ENCODE measurements around the gene UBR2. TPM values are rescaled to one million over a fixed set of nuclear protein-coding genes. Genes with fewer than 3 reads are reported as not detected.
"Not testable (repeated sequence)": the region's sequence is repeated elsewhere in the genome, so short reads cannot be mapped to it uniquely, and the experiment has no call there.

Gene UBR2
- total and polyA plus RNA-seq, 9 of the 15 experiments (the other 6 are each of a cell fraction or from before 2014, with no cell fraction given), result 9.1 to 38.9 (median 23.4) TPM

DNA sequence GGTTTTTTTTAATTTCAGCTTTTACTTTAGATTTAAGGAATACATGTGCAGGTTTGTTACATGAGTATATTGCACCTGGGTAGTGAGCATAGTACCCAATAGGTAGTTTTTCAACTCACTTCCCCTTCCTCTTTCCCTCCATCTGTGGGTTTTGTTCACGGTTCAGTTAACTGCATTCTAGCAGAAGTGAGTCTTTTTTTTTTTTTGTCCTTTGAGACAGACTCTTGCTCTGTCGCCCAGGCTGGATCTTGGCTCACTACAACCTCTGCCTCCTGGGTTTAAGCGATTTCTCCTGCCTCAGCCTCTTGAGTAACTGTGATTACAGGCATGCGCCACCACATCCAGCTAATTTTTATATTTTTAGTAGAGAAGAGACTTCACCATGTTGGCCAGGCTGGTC lies 8.7 kb downstream of the UBR2 start:
- H3K9me1 ChIP-seq (ENCODE audit: control insufficient read depth, insufficient read depth, low read length), result no peaks in the 10 kb centered on the region
- POLR2A ChIA-PET, result interaction anchor here (0.7 to 1.5 kb wide), 2 partner anchors 16 to 241 kb away, joined by 3 to 8 read pairs; no protein-coding TSS in a partner anchor
- no peak for DNase-seq (ENCODE audit: extremely low read depth in 1 of 4, low spot score in 3 of 4)
- H3K9me3 ChIP-seq (replicated peaks; ENCODE audit: control insufficient read depth, insufficient read depth, low read depth, low read length), result no peaks in the 10 kb centered on the region; the same call in 1 of the 2 replicates
- H3K27me3 ChIP-seq (ENCODE audit: control insufficient read depth in 2 of 2, insufficient read depth in 2 of 2, low read length in 2 of 2), result no peaks in the 10 kb centered on the region
- H3K27ac ChIP-seq (ENCODE audit: extremely low read depth, low read depth, low read length), result peak overlapping the region; percentile 19; the same call in 1 of the 3 replicates
- H2AFZ ChIP-seq (ENCODE audit: low read depth, low read length), result no peak overlapping the region
- peaks cover 3 to 5% of the 10 kb centered on the region in 2 experiments; a peak in 3 of 5 replicates for H3K4me1 ChIP-seq (replicated peaks in 1 of 2; ENCODE audit: control insufficient read depth in 2 of 2, insufficient read depth in 2 of 2, low read length in 2 of 2)
- no TSS peak for BruUV-seq (replicated peaks)
- TF ChIP-seq, protein P1, sequence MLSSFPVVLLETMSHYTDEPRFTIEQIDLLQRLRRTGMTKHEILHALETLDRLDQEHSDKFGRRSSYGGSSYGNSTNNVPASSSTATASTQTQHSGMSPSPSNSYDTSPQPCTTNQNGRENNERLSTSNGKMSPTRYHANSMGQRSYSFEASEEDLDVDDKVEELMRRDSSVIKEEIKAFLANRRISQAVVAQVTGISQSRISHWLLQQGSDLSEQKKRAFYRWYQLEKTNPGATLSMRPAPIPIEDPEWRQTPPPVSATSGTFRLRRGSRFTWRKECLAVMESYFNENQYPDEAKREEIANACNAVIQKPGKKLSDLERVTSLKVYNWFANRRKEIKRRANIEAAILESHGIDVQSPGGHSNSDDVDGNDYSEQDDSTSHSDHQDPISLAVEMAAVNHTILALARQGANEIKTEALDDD (IDR thresholded peaks at IDR 0.05), result peak; percentile 45; the same call in 1 of the 2 replicates
- peak; percentile 93 for TF ChIP-seq SPI1 (IDR thresholded peaks at IDR 0.05; ENCODE audit: borderline replicate concordance, low read depth, low read length)
- no peak for TF ChIP-seq TEAD1 (CRISPR knock-in tag; IDR thresholded peaks at IDR 0.05)
- TF ChIP-seq ZNF766 (CRISPR knock-in tag; conservative IDR thresholded peaks at IDR 0.05), result 0 out of 2 replicates have a peak, but pooled peaks have one; percentile 36
- no peak for TF ChIP-seq PCBP1 (IDR thresholded peaks at IDR 0.05; ENCODE audit: low read depth, low read length, poor library complexity, severe bottlenecking)
- peak; percentile 69 for TF ChIP-seq ZNF384 (IDR thresholded peaks at IDR 0.05; ENCODE audit: low read depth, low read length)
- peak; percentile 19; the same call in 1 of the 2 replicates for TF ChIP-seq CXXC5 (CRISPR knock-in tag; IDR thresholded peaks at IDR 0.05)
- peak; percentile 57; the same call in 1 of the 2 replicates for TF ChIP-seq SMARCE1 (IDR thresholded peaks at IDR 0.05)
- peak; percentile 40; the same call in 1 of the 2 replicates for TF ChIP-seq ZNF12 (CRISPR knock-in tag; IDR thresholded peaks at IDR 0.05)
- 0 out of 2 replicates have a peak, but pooled peaks have one; percentile 39 for TF ChIP-seq ADNP (tag; IDR thresholded peaks at IDR 0.05)
- H4K20me1 ChIP-seq (replicated peaks; ENCODE audit: control insufficient read depth, insufficient read depth, low read length), result no peaks in the 10 kb centered on the region
- H3K36me3 ChIP-seq (ENCODE audit: control insufficient read depth, insufficient read depth, low read length), result peaks cover 44% of the 10 kb centered on the region; the same call in 2 of the 3 replicates
- H3K9ac ChIP-seq (ENCODE audit: insufficient read depth in 1 of 2, low read depth in 2 of 2, low read length in 2 of 2), result peak overlapping the region in 1 of 2 experiments; percentile 6; a peak in 1 of 4 replicates
- in situ Hi-C loops (cut with MboI), result no loop called here
- peaks cover 78% of the 10 kb centered on the region for H3K79me2 ChIP-seq (ENCODE audit: control insufficient read depth, insufficient read depth, low read length)
- no peak overlapping the region for H3K4me3 ChIP-seq
- no peak for FAIRE-seq
- intact Hi-C loops (cut with micrococcal nuclease), result no loop called here
- peak; percentile 20 for ATAC-seq
- WGBS (ENCODE audit: insufficient coverage, low coverage, missing lambda C conversion rate), result 47% methylated on average over 4 of the region's 4 CpGs
- CTCF ChIA-PET (ENCODE audit: low intra/inter-chr PET ratio), result no interaction called here
- no peak overlapping the region for H3K4me2 ChIP-seq (ENCODE audit: insufficient read depth, low read length)

DNA sequence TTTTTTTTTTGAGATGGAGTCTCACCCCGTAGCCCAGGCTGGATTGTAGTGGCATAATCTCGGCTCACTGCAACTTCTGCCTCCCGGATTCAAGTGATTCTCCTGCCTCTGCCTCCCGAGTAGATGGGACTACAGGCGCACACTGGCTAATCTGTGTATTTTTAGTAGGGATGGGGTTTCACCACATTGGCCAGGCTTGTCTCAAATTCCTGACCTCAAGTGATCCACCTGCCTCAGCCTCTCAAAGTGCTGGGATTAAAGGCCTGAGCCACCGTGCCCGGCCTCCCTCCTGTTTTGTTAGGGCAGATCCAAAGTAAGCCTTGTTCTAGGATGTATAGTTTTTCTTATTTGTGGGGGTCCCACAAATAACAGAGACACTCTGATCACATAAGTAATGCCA lies 12.7 kb downstream of the UBR2 start:
- in situ Hi-C loops (cut with MboI); H3K9me3 ChIP-seq (replicated peaks; ENCODE audit: control insufficient read depth, insufficient read depth, low read depth, low read length); CTCF ChIA-PET (ENCODE audit: low intra/inter-chr PET ratio); H3K4me3 ChIP-seq; H3K4me1 ChIP-seq (replicated peaks in 1 of 2; ENCODE audit: control insufficient read depth in 2 of 2, insufficient read depth in 2 of 2, low read length in 2 of 2); H4K20me1 ChIP-seq (replicated peaks; ENCODE audit: control insufficient read depth, insufficient read depth, low read length); H3K27me3 ChIP-seq (ENCODE audit: control insufficient read depth in 2 of 2, insufficient read depth in 2 of 2, low read length in 2 of 2); H3K9ac ChIP-seq (ENCODE audit: insufficient read depth in 1 of 2, low read depth in 2 of 2, low read length in 2 of 2); DNase-seq (ENCODE audit: extremely low read depth in 1 of 4, low spot score in 3 of 4); BruUV-seq (replicated peaks); H3K9me1 ChIP-seq (ENCODE audit: control insufficient read depth, insufficient read depth, low read length); intact Hi-C loops (cut with micrococcal nuclease); H3K4me2 ChIP-seq (ENCODE audit: insufficient read depth, low read length); H2AFZ ChIP-seq (ENCODE audit: low read depth, low read length); ATAC-seq; H3K27ac ChIP-seq (ENCODE audit: extremely low read depth, low read depth, low read length); FAIRE-seq: not testable (repeated sequence)
- Histone ChIP-seq H3K36me3 (ENCODE audit: control insufficient read depth, insufficient read depth, low read length) (peaks cover 56% of the 10 kb centered on the region; the same call in 2 of the 3 replicates), H3K79me2 (ENCODE audit: control insufficient read depth, insufficient read depth, low read length) (peaks cover 57% of the 10 kb centered on the region)
- WGBS (ENCODE audit: insufficient coverage, low coverage, missing lambda C conversion rate), result 90% methylated on average over 7 of the region's 7 CpGs
- POLR2A ChIA-PET, result interaction anchor here (1.9 kb wide), 1 partner anchor 12 kb away, joined by 10 read pairs; the partner anchor contains the start of gene UBR2
